GM12878 (cell line): Measurements from ENCODE around the gene HSD17B11.

Experiments
- CTCF ChIP-seq, 3 experiments: IDR thresholded peaks in 2 of 3; conservative IDR thresholded peaks in 1 of 3; 2 replicates each; pipeline ENCODE4 v1.5.1; 2011; ENCODE audit warnings: low read depth in 3 of 3, low read length in 3 of 3, mild to moderate bottlenecking in 3 of 3, control low read depth in 2 of 3, moderate library complexity in 2 of 3, inconsistent platforms in 1 of 3, mixed read lengths in 1 of 3; ENCODE audit not compliant: control insufficient read depth in 2 of 3, insufficient read depth in 1 of 3; ENCODE audit errors: extremely low read depth in 1 of 3
- EED ChIP-seq: sonication (generic); IDR thresholded peaks from 2 replicates; pipeline ENCODE4 v1.6.1; 2016; ENCODE audit warnings: antibody characterized with exemption, low read depth
- EZH2 ChIP-seq: IDR thresholded peaks from 2 replicates; pipeline ENCODE4 v1.6.1; 2012; ENCODE audit warnings: low read depth, mild to moderate bottlenecking, control low read depth, inconsistent platforms, low read length, borderline replicate concordance; ENCODE audit not compliant: control insufficient read depth
- MTA3 ChIP-seq: IDR thresholded peaks from 2 replicates; pipeline ENCODE4 v1.6.1; 2012; ENCODE audit warnings: low read length, inconsistent platforms, borderline replicate concordance

GRCh38 chr4:87330761-87331160 lies 60.2 kb downstream of the HSD17B11 start:
- TF ChIP-seq EZH2 (no peak), MTA3 (no peak), EED (no peak), CTCF (IDR thresholded peaks at IDR 0.05 in 2 of 3, conservative IDR thresholded peaks at IDR 0.05 in 1 of 3; ENCODE audit: control insufficient read depth in 2 of 3, extremely low read depth in 1 of 3, insufficient read depth in 1 of 3, low read depth in 3 of 3, low read length in 3 of 3) (no peak)
